GM12878 (cell line): Measurements from ENCODE around the gene PTPRU. TPM values are rescaled to one million over a fixed set of nuclear protein-coding genes. Genes with fewer than 3 reads are reported as not detected.

Source experiments
- ATAC-seq: fragments of 200-7000 bp; cut with Tn5 transposase; 3 replicates; pipeline ENCODE4 v1.9.1; 2020; ENCODE audit warnings: mild to moderate bottlenecking, moderate library complexity
- BruUV-seq: library from RNA; stranded (reverse); fragments of 400-500 nt; replicated peaks from 2 replicates; lab custom pipeline; 2021; lab: Mats Ljungman, UMichigan
- CTCF ChIA-PET: fragments of 300-600 bp; sonication (Branson Sonifier 250); formaldehyde crosslinking; extraction: SDS; loops from one replicate; lab custom pipeline; 2021; ENCODE audit warnings: inconsistent platforms; lab: Yijun Ruan, JAX
- POLR2A ChIA-PET: fragments of 350-600 bp; formaldehyde crosslinking; extraction: SDS; loops from one replicate; lab custom pipeline; 2021; ENCODE audit warnings: inconsistent platforms; lab: Charles Lee
- RAD21 ChIA-PET: fragments of 300-600 bp; sonication (Branson Sonifier 250); formaldehyde crosslinking; loops from one replicate; lab custom pipeline; 2023; ENCODE audit warnings: antibody characterized with exemption; ENCODE audit not compliant: unreplicated experiment; lab: Charles Lee
- SMC1A ChIA-PET: fragments of 300-600 bp; sonication (Branson Sonifier 250); formaldehyde crosslinking; loops from one replicate; lab custom pipeline; 2023; ENCODE audit not compliant: unreplicated experiment, uncharacterized antibody; lab: Charles Lee
- DNase-seq: peaks from one replicate; pipeline ENCODE4 v3.0.0-alpha.2; 2011; ENCODE audit warnings: low read depth, low spot score
- FAIRE-seq: peaks from 3 replicates; lab custom pipeline; 2011; peaks lifted over from hg19 to GRCh38; lab: Jason Lieb, UNC
- H2AFZ ChIP-seq: 2 replicates; pipeline ENCODE4 v1.6.0; 2011; ENCODE audit warnings: low read depth, low read length, control low read depth; ENCODE audit not compliant: control insufficient read depth
- H3K27ac ChIP-seq: 2 replicates; pipeline ENCODE4 v1.5.1; 2011; ENCODE audit warnings: control low read depth; ENCODE audit not compliant: control insufficient read depth, insufficient read depth
- H3K27me3 ChIP-seq, 2 experiments: replicated peaks in 1 of 2; 2 replicates each; pipeline versions ENCODE4 v1.6.0 to v1.6.1; 2011; ENCODE audit warnings: low read length in 1 of 2; ENCODE audit not compliant: control insufficient read depth in 2 of 2, insufficient read depth in 2 of 2
- H3K36me3 ChIP-seq, 2 experiments: 2 replicates each; pipeline ENCODE4 v1.5.1; 2011; ENCODE audit warnings: low read length in 1 of 2; ENCODE audit not compliant: control insufficient read depth in 2 of 2, insufficient read depth in 2 of 2
- H3K4me1 ChIP-seq: 2 replicates; pipeline ENCODE4 v1.6.1; 2011; ENCODE audit warnings: mild to moderate bottlenecking, low read length, moderate library complexity, mixed read lengths; ENCODE audit not compliant: control insufficient read depth, insufficient read depth
- H3K4me2 ChIP-seq: 2 replicates; pipeline ENCODE4 v1.6.0; 2011; ENCODE audit warnings: control low read depth; ENCODE audit not compliant: control insufficient read depth, insufficient read depth
- H3K4me3 ChIP-seq: fragments of 200-600 bp; sonication (generic); 2 replicates; pipeline ENCODE4 v1.5.1; 2016
- H3K79me2 ChIP-seq: 2 replicates; pipeline ENCODE4 v1.6.0; 2011; ENCODE audit warnings: low read length; ENCODE audit not compliant: control insufficient read depth, insufficient read depth
- H3K9ac ChIP-seq: 2 replicates; pipeline ENCODE4 v1.8.0; 2011; ENCODE audit warnings: low read length, control low read depth, mixed read lengths; ENCODE audit not compliant: control insufficient read depth, insufficient read depth
- H3K9me3 ChIP-seq: replicated peaks from 3 replicates; pipeline ENCODE4 v1.5.1; 2011; ENCODE audit warnings: mild to moderate bottlenecking, low read length; ENCODE audit not compliant: control insufficient read depth, insufficient read depth
- H4K20me1 ChIP-seq: 2 replicates; pipeline ENCODE4 v1.6.0; 2011; ENCODE audit not compliant: control insufficient read depth, insufficient read depth
- BMI1 ChIP-seq: fragments of 450-650 bp; IDR thresholded peaks from 2 replicates; pipeline ENCODE4 v1.6.1; 2016; ENCODE audit warnings: mild to moderate bottlenecking, moderate library complexity, borderline replicate concordance
- CBFB ChIP-seq: IDR thresholded peaks from 2 replicates; pipeline ENCODE4 v1.6.1; 2016; ENCODE audit warnings: antibody characterized with exemption, low read depth
- EGR1 ChIP-seq, 2 experiments: IDR thresholded peaks; 1 replicate in 1 of 2; 2 replicates in 1 of 2; pipeline ENCODE4 v1.6.1; 2011 to 2012; ENCODE audit warnings: low read depth in 2 of 2, low read length in 2 of 2, borderline replicate concordance in 1 of 2, mild to moderate bottlenecking in 1 of 2, moderate library complexity in 1 of 2
- IRF4 ChIP-seq: IDR thresholded peaks from 2 replicates; pipeline ENCODE4 v1.6.1; 2011; ENCODE audit warnings: low read depth, low read length
- KAT2A ChIP-seq: conservative IDR thresholded peaks from 2 replicates; pipeline ENCODE4 v1.6.1; 2011; ENCODE audit warnings: low read depth, low read length; ENCODE audit not compliant: control insufficient read depth
- KLF5 ChIP-seq: fragments of 450-650 bp; IDR thresholded peaks from 2 replicates; pipeline ENCODE4 v1.6.1; 2014; ENCODE audit warnings: mild to moderate bottlenecking; ENCODE audit not compliant: partially characterized antibody
- MEF2A ChIP-seq: IDR thresholded peaks from 2 replicates; pipeline ENCODE4 v1.6.1; 2011; ENCODE audit warnings: low read depth, mild to moderate bottlenecking, low read length, moderate library complexity; ENCODE audit not compliant: insufficient read depth
- MEF2B ChIP-seq: fragments of 450-650 bp; IDR thresholded peaks from 2 replicates; pipeline ENCODE4 v1.6.1; 2018; ENCODE audit warnings: mild to moderate bottlenecking, moderate library complexity; ENCODE audit not compliant: partially characterized antibody, poor library complexity, severe bottlenecking
- NFIC ChIP-seq: IDR thresholded peaks from 2 replicates; pipeline ENCODE4 v1.6.1; 2012; ENCODE audit warnings: low read depth, mild to moderate bottlenecking, inconsistent platforms, low read length, moderate library complexity
- NFYB ChIP-seq: IDR thresholded peaks from 2 replicates; pipeline ENCODE4 v1.6.1; 2011; ENCODE audit warnings: low read depth, mild to moderate bottlenecking, low read length, improper control_type of control experiment, moderate library complexity; ENCODE audit not compliant: insufficient read depth
- NRF1 ChIP-seq: conservative IDR thresholded peaks from 2 replicates; pipeline ENCODE4 v1.6.1; 2011; ENCODE audit warnings: mild to moderate bottlenecking, low read depth, low read length, improper control_type of control experiment
- PAX5 ChIP-seq: IDR thresholded peaks from 2 replicates; pipeline ENCODE4 v1.6.1; 2011; ENCODE audit warnings: low read depth, low read length, borderline replicate concordance
- POLR2AphosphoS5 ChIP-seq: IDR thresholded peaks from 2 replicates; pipeline ENCODE4 v1.6.1; 2011; ENCODE audit warnings: mild to moderate bottlenecking, low read length, inconsistent platforms
- SMARCA5 ChIP-seq: fragments of 450-650 bp; IDR thresholded peaks from 2 replicates; pipeline ENCODE4 v1.6.1; 2017; ENCODE audit warnings: mild to moderate bottlenecking
- TCF12 ChIP-seq: IDR thresholded peaks from 2 replicates; pipeline ENCODE4 v1.6.1; 2011; ENCODE audit warnings: low read depth, mild to moderate bottlenecking, low read length
- YBX1 ChIP-seq: fragments of 450-650 bp; IDR thresholded peaks from 2 replicates; pipeline ENCODE4 v1.6.1; 2016; ENCODE audit warnings: antibody characterized with exemption
- ZBED1 ChIP-seq: IDR thresholded peaks from 2 replicates; pipeline ENCODE4 v1.6.1; 2016; ENCODE audit warnings: borderline replicate concordance
- ZNF274 ChIP-seq: IDR thresholded peaks from one replicate; pipeline ENCODE4 v1.8.0; 2011; ENCODE audit not compliant: insufficient read length, insufficient read depth
- WGBS: methylation state at CpG from one replicate; pipeline ENCODE4 v1.1.6; 2016; ENCODE audit warnings: low lambda C conversion rate; ENCODE audit not compliant: insufficient replicate concordance, insufficient coverage; ENCODE audit errors: missing lambda C conversion rate; 5-methylcytosine and 5-hydroxymethylcytosine counted together
- in situ Hi-C: fragments of 300-500 bp; cut with MboI; formaldehyde crosslinking; loops from 9 replicates; pipeline ENCODE4 v1.14.3; 2018; ENCODE audit warnings: mixed read lengths
- intact Hi-C: fragments of 100-400 bp; cut with micrococcal nuclease; formaldehyde crosslinking; loops from one replicate; pipeline ENCODE4 v1.14.2; 2022; ENCODE audit not compliant: unreplicated experiment
- polyA plus RNA-seq, 11 experiments: library from polyadenylated mRNA; depleted of rRNA in 4 of 11; unstranded in 6 of 11; stranded (reverse) in 5 of 11; fragments of >200 nt; fragmentation: Nextera tagmentation in 4 of 11; fragmentation: Illumina TruSeq in 1 of 11; extraction: Ambion mirVana in 4 of 11; extraction: Trizol in 1 of 11; gene quantifications; 1 replicate in 1 of 11; 2 replicates in 10 of 11; pipeline versions ENCODE4 v1.2.1 to v1.2.3, GENCODE V29; 2011 to 2016; ENCODE audit warnings: inconsistent platforms in 2 of 11, missing spikeins in 2 of 11, low read depth in 1 of 11
- total RNA-seq, 4 experiments: library from RNA; depleted of rRNA in 3 of 4; stranded (reverse); fragments of >200 nt in 3 of 4; fragmentation: Illumina TruSeq in 1 of 4; extraction: Trizol in 1 of 4; gene quantifications; 2 replicates each; pipeline versions ENCODE4 v1.2.1 to v1.2.3, GENCODE V29; 2013 to 2021
- TF ChIP-seq, protein P1 (sequence below): fragments of 450-650 bp; IDR thresholded peaks from 2 replicates; pipeline ENCODE4 v1.6.1; 2016; ENCODE audit warnings: mild to moderate bottlenecking
- TF ChIP-seq, protein P2 (sequence below): IDR thresholded peaks from 2 replicates; pipeline ENCODE4 v1.6.1; 2011; ENCODE audit warnings: low read depth, mild to moderate bottlenecking, low read length, moderate library complexity, borderline replicate concordance; ENCODE audit errors: extremely low read depth

Gene PTPRU
- total and polyA plus RNA-seq, 10 of the 15 experiments (the other 5 are each of a cell fraction or from before 2014, with no cell fraction given): 0.04 to 2.5 (median 0.73) TPM

DNA sequence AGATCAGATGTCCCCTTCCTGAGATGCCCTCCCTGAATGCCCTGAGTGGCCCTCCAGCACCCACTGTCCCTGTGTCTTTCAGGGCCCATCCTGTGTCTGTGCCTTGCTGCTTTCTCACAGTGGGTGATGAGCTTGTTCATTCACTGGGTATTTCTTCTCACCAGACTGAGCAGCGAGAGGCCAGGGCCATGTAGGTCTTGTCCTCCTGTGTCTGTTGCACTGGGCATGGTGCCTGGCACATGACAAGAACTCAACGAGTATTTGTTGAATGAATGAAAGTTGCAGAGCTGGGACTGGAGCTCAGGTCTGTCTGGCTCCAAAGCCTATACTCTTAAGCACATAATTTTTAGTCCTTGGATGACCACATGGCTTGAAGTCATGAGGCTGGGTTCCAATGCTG, 93.8 kb downstream of the PTPRU start:
- ChIA-PET RAD21 (no interaction called here), CTCF (interaction anchor here (1.3 kb wide), 1 partner anchor 21 kb away, joined by 3 read pairs; no protein-coding TSS in a partner anchor), POLR2A (no interaction called here), SMC1A (no interaction called here)
- H3K9me3 ChIP-seq: no peaks in the 10 kb centered on the region
- in situ Hi-C loops (no loop called here), intact Hi-C loops (no loop called here)
- no peaks in the 10 kb centered on the region for H3K4me1 ChIP-seq
- no peak for TF ChIP-seq MEF2A
- TF ChIP-seq BMI1: no peak
- no peak for TF ChIP-seq KLF5
- no peak for TF ChIP-seq NFIC
- TF ChIP-seq NFYB: no peak
- no peak for TF ChIP-seq ZBED1
- no peak for TF ChIP-seq EGR1 (IDR thresholded peaks at IDR 0.05; ENCODE audit: borderline replicate concordance in 1 of 2, low read depth in 2 of 2, low read length in 2 of 2)
- no peak for TF ChIP-seq KAT2A
- TF ChIP-seq IRF4: no peak
- no peak for TF ChIP-seq NRF1
- no peak for TF ChIP-seq TCF12
- TF ChIP-seq, protein P1, sequence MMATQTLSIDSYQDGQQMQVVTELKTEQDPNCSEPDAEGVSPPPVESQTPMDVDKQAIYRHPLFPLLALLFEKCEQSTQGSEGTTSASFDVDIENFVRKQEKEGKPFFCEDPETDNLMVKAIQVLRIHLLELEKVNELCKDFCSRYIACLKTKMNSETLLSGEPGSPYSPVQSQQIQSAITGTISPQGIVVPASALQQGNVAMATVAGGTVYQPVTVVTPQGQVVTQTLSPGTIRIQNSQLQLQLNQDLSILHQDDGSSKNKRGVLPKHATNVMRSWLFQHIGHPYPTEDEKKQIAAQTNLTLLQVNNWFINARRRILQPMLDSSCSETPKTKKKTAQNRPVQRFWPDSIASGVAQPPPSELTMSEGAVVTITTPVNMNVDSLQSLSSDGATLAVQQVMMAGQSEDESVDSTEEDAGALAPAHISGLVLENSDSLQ: no peak
- TF ChIP-seq SMARCA5: no peak
- TF ChIP-seq, protein P2, sequence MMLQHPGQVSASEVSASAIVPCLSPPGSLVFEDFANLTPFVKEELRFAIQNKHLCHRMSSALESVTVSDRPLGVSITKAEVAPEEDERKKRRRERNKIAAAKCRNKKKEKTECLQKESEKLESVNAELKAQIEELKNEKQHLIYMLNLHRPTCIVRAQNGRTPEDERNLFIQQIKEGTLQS: no peak
- no peak for TF ChIP-seq PAX5
- no peak for TF ChIP-seq POLR2AphosphoS5
- no peak for TF ChIP-seq ZNF274
- TF ChIP-seq MEF2B: no peak
- TF ChIP-seq YBX1: no peak
- TF ChIP-seq CBFB: no peak
- DNase-seq (no peak), ATAC-seq (no peak), FAIRE-seq (no peak)
- no peak overlapping the region for H3K4me2 ChIP-seq
- no peaks in the 10 kb centered on the region; the same call in 1 of the 2 replicates for H4K20me1 ChIP-seq
- no peak overlapping the region for H2AFZ ChIP-seq
- no peaks in the 10 kb centered on the region for H3K79me2 ChIP-seq
- 0% methylated on average over 2 of the region's 2 CpGs for WGBS
- H3K36me3 ChIP-seq: no peaks in the 10 kb centered on the region
- H3K27me3 ChIP-seq: no peaks in the 10 kb centered on the region; a peak in 1 of 4 replicates
- BruUV-seq: no TSS peak
- H3K4me3 ChIP-seq: no peak overlapping the region
- H3K27ac ChIP-seq: no peak overlapping the region
- H3K9ac ChIP-seq: no peak overlapping the region
